ENCODE measurements around the gene GSE1. TPM values are rescaled to one million over a fixed set of nuclear protein-coding genes. Genes with fewer than 3 reads are reported as not detected.

Gene GSE1
- total and polyA plus RNA-seq, 9 of the 15 experiments (the other 6 are each of a cell fraction or from before 2014, with no cell fraction given), result 12.2 to 244 (median 57.9) TPM

- peaks cover 2% of the 10 kb centered on the region for H3K9me1 ChIP-seq (ENCODE audit: control insufficient read depth, insufficient read depth, low read length)
- DNase-seq (ENCODE audit: extremely low read depth in 1 of 4, low spot score in 3 of 4) (no peak), FAIRE-seq (no peak), ATAC-seq (peak; percentile 30)
- peaks cover 0 to 4% of the 10 kb centered on the region in 2 experiments; a peak in 3 of 5 replicates for H3K4me1 ChIP-seq (replicated peaks in 1 of 2; ENCODE audit: control insufficient read depth in 2 of 2, insufficient read depth in 2 of 2, low read length in 2 of 2)
- peaks cover 21% of the 10 kb centered on the region for H4K20me1 ChIP-seq (replicated peaks; ENCODE audit: control insufficient read depth, insufficient read depth, low read length)
- 83% methylated on average over 7 of the region's 7 CpGs for WGBS (ENCODE audit: insufficient coverage, low coverage, missing lambda C conversion rate)
- H3K4me2 ChIP-seq (ENCODE audit: insufficient read depth, low read length), result no peak overlapping the region
- H3K4me3 ChIP-seq, result no peak overlapping the region
- H3K27ac ChIP-seq (ENCODE audit: extremely low read depth, low read depth, low read length), result no peak overlapping the region
- H3K9ac ChIP-seq (ENCODE audit: insufficient read depth in 1 of 2, low read depth in 2 of 2, low read length in 2 of 2), result no peak overlapping the region; a peak in 1 of 4 replicates
- ChIA-PET POLR2A (interaction anchor here (0.8 to 1.7 kb wide), 3 partner anchors 8 to 39 kb away, joined by 3 to 6 read pairs (median 4); no protein-coding TSS in a partner anchor), CTCF (ENCODE audit: low intra/inter-chr PET ratio) (interaction anchor here (4.0 kb wide), 1 partner anchor 42 kb away, joined by 35 read pairs; no protein-coding TSS in a partner anchor)
- H3K9me3 ChIP-seq (replicated peaks; ENCODE audit: control insufficient read depth, insufficient read depth, low read depth, low read length), result no peaks in the 10 kb centered on the region
- in situ Hi-C loops (cut with MboI) (no loop called here), intact Hi-C loops (cut with micrococcal nuclease) (no loop called here)
- no peak overlapping the region for H2AFZ ChIP-seq (ENCODE audit: low read depth, low read length)
- BruUV-seq (replicated peaks), result no TSS peak
- peaks cover 99% of the 10 kb centered on the region for H3K36me3 ChIP-seq (ENCODE audit: control insufficient read depth, insufficient read depth, low read length)
- H3K27me3 ChIP-seq (ENCODE audit: control insufficient read depth in 2 of 2, insufficient read depth in 2 of 2, low read length in 2 of 2), result no peaks in the 10 kb centered on the region
- H3K79me2 ChIP-seq (ENCODE audit: control insufficient read depth, insufficient read depth, low read length), result no peaks in the 10 kb centered on the region
- TF ChIP-seq ZNF280A (IDR thresholded peaks at IDR 0.05; ENCODE audit: low read depth, partially characterized antibody) (no peak), SUPT5H (IDR thresholded peaks at IDR 0.05) (peak; percentile 55), SMAD1 (IDR thresholded peaks at IDR 0.05; ENCODE audit: low read depth, low read length, partially characterized antibody) (peak; percentile 40), ETS2 (tag; IDR thresholded peaks at IDR 0.05; ENCODE audit: borderline replicate concordance, poor library complexity, severe bottlenecking) (no peak), SNIP1 (IDR thresholded peaks at IDR 0.05; ENCODE audit: low read depth) (no peak), POLR2AphosphoS2 (IDR thresholded peaks at IDR 0.05; ENCODE audit: low read length) (peak; percentile 80; the same call in 1 of the 2 replicates), RBM22 (IDR thresholded peaks at IDR 0.05; ENCODE audit: low read depth, low read length, poor library complexity, severe bottlenecking) (peak; percentile 91), ZNF354B (CRISPR knock-in tag; IDR thresholded peaks at IDR 0.05) (no peak), ZNF511 (CRISPR knock-in tag; IDR thresholded peaks at IDR 0.05) (0 out of 2 replicates have a peak, but pooled peaks have one; percentile 36)
These were observed 63.3 kb downstream of the GSE1 start for GRCh38 chr16:85676466-85676865.
